SIG-M5 (cell line): ENCODE data around the gene FAM53A.
"Not testable (repeated sequence)": the region's sequence is repeated elsewhere in the genome, so short reads cannot be mapped to it uniquely, and the experiment has no call there.

Source experiments
- DNase-seq: peaks from one replicate; lab custom pipeline; 2025; lab: John Stamatoyannopoulos, UW

FAM53A gene

GRCh38 chr4:1685235-1686150 lies 1.4 kb upstream of the FAM53A start:
- DNase-seq, result no peak

- no peak for DNase-seq
Measured at GRCh38 chr4:1684506-1685234, 557 bp upstream of the FAM53A start.

DNA sequence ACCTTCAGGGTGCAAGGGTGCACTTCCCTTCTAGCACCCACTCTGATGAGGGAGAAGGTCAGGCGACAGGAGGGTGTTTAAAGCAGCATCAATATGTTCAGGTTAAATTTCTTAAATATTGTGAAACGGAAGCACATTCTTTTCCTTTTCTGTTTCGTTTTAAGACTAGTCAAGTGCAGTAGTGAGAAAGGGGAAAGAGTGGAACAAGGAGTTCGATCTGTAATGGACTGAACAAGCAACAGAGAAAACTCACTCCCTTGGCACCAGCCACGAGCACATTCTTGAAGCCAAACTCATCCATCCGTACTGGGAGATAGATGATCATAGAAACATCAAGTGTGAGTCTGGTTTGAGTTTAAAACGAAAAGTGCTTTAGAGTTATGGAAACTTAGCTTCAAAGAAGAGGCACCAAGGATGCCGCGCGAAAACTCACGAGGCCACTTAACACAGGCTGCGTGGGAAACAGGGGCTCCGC lies 815 bp downstream of the FAM53A start:
- no peak for DNase-seq

DNA sequence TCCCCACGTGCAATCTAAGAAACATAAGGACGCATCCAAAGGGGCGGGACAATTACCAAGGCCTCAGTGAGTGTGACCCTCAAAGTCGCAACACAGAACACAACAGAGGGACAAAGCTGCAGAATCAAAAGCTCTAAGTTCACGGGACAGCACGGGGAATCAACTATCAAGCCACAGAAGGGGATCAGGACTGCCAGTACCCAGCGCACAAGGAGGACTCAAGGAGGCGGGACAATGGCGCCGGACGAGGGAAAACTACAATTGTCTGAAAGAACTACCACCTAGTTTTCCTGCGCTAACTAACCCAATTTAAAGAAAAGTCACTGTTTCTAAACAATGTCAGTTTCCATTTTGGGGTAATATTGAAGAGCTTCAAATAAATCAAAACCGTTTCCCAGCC lies 1.3 kb downstream of the FAM53A start:
- DNase-seq, result no peak

DNA sequence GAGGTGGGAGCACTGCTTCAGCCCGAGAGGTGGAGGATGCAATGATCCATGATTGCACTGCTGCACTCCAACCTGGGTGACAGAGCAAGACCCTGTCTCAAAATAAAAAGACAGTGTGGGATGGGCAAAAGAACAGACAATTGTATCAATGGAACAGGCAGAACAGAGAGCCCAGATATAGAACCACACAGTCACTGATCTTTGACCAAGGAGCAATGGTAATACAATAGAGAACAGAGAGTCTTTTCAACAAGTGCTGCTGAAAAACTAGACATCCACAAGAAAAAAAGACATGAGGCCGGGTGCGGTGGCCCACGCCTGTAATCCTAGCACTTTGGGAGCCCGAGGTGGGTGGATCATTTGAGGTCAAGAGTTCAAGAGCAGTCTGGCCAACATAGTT lies 5.9 kb downstream of the FAM53A start:
- DNase-seq, result no peak

DNA sequence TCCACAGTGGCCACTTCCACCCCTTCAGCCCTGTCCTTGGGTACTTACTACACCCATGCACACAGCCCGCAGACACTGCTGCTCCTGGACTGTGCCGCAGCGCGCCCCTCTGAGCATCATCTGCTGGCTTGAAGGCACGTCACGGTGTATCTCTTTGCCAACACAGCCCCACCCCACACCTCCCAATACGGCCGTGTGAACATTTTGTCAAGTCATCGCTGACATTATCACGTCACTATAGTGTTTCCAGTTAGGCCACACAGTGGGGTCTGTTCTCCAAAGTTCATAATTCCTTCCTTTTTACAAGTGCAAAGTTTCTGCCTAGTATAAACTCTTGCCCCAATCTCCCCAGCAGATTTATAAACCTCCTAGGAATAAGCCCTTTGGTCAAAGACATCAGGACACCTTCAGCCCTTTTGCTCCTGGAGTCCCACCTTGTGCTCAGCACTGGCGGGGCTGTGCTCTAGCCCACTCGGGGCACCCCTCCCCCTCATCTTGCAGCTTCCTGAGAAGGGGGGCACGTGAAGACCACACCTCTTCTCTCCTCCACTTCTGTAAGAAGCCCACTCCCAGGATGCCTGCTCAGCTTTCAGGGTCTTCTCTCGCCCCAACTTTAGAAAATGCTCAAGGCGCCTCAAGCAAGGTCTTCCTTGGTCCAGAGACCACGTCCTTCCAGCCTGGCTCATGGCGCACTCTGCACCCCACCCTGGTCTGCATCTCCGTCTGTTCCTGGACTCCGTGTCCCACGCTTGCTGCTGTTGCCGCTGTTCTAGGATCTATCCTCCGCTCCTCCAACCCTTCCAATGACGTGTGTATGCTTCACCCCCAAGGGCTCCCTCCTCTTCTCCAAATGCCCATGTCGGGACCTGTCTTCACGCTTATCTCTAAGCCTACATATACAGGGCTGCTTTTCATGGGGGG lies 7.2 kb downstream of the FAM53A start:
- DNase-seq, result no peak

GRCh38 chr4:1675802-1676137 lies 8.3 kb downstream of the FAM53A start:
- no peak for DNase-seq

DNA sequence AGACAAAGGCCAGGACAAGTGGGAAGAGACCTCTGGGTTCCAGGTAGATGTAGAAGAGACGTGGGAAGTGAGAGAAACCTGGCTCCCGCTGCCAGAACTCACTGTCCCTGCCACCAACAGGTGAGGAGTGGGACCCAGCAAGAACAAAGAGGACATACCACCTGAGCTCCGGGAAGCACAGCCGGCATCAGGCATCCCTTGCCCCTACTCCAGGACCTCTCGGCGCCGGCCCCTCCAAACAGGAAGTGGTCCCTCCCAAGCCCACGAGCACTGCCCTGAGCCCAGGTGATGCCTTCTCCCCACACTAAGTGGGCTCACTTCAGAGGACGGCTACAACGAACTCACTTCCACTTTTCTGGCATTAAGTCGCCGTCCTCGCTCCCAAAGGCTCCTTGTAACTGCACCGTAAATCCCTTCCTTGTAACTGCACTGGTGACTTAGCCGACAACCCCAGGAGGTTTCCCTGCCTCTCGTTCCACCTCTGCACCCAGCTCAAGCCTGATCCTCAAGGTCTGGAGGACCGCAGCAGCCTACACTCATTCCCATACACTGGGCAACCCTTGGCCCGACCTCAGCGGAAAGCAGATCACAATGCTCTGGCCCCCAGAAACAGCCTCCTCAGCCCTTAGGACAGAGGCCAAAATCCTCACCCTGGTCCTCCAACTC lies 8.8 kb downstream of the FAM53A start:
- no peak for DNase-seq

DNA sequence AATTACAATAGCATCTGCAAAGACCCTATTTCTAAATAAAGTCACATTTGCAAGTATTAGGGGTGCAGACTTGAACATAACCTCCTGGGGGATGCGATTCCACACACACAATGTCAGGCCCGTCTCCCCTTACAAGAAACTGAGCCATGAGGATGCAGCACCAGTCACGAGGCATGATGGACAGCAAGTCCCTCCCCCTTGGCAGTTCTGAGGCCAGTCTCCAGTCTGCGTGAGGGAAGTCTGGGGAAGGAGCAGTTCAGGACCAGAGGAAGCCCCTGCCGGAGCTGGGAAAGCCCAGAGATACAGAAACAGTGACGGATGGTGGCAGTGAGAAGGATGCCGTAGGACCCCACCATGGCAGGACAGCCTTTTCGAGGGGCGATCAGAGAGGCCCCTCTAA lies 9.4 kb downstream of the FAM53A start:
- no peak for DNase-seq

DNA sequence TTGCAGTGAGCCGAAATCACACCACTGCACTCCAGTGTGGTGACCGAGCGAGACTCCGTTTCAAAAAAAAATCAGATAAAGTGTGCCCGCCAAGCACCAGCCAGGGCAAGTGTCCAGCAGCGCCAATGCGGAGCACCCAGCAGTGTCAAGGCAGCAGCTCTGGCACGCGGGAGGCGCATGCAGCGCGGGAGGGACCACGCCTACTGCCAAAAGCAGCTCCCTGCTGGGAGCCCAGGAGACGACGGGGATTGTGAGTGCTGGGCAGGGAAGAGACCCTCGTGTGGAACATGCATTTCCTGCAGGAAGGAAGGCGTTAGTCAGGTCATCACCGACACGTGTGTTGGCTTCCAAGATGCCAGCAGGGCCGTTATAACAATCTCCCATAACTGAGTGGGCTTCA lies 10.4 kb downstream of the FAM53A start:
- DNase-seq, result no peak

DNA sequence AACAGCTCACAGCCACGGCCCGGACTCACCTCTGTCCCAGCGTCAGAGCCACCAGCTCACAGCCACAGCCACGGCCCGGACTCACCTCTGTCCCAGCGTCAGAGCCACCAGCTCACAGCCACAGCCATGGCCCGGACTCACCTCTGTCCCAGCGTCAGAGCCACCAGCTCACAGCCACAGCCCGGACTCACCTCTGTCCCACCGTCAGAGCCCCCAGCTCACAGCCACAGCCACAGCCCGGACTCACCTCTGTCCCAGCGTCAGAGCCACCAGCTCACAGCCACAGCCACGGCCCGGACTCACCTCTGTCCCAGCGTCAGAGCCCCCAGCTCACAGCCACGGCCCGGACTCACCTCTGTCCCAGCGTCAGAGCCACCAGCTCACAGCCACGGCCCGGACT lies 13.1 kb downstream of the FAM53A start:
- DNase-seq, result not testable (repeated sequence)

- no peak for DNase-seq
Measured at GRCh38 chr4:1670279-1670678, 13.8 kb downstream of the FAM53A start.

DNA sequence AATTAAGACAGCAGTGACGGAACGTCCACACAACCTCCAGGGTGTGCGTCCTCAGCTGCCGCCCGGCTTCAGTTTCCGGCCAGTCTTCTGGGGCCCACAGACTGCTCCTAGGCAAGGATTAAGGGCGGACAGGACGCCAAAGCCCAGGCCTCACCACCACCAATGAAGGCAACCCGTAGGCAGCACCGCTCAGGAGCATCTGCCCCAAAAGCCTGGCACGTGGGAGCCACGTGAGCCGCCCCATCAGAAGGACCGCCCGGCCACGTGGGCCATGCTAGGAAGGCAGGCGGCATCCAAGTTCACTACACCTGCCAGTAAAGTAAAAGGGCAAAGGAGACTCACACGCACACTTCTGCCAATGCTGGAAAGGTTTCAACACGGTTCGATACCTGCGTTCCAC lies 14.3 kb downstream of the FAM53A start:
- DNase-seq, result no peak

- no peak for DNase-seq
Measured at GRCh38 chr4:1669270-1669669, 14.8 kb downstream of the FAM53A start.

- no peak for DNase-seq
Measured at GRCh38 chr4:1668488-1668840, 15.6 kb downstream of the FAM53A start.

GRCh38 chr4:1667273-1667672 lies 16.8 kb downstream of the FAM53A start:
- no peak for DNase-seq

DNA sequence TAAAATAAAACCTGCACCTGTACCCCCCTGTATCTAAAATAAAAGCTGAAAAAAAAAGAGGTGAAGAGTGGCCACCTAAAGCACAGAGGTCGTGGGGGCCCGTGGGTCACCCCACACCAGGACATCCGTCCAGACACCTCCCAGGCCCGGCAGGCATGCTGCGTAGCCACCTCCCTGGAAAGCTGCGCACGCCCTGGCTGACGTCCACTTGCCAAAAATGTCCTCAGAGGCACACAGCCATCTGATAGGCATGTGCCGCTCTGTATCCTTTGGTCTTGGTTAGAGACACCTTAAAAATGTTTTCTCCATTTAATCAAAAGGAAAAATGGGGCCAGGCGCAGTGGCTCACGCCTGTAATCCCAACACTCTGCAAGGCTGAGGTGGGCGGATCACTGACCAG lies 17.7 kb downstream of the FAM53A start:
- DNase-seq, result no peak

- DNase-seq, result no peak
Measured at GRCh38 chr4:1664141-1664540, 20.0 kb downstream of the FAM53A start.

- no peak for DNase-seq
Measured at GRCh38 chr4:1663549-1663948, 20.6 kb downstream of the FAM53A start.

GRCh38 chr4:1661695-1662094 lies 22.4 kb downstream of the FAM53A start:
- DNase-seq, result no peak

DNA sequence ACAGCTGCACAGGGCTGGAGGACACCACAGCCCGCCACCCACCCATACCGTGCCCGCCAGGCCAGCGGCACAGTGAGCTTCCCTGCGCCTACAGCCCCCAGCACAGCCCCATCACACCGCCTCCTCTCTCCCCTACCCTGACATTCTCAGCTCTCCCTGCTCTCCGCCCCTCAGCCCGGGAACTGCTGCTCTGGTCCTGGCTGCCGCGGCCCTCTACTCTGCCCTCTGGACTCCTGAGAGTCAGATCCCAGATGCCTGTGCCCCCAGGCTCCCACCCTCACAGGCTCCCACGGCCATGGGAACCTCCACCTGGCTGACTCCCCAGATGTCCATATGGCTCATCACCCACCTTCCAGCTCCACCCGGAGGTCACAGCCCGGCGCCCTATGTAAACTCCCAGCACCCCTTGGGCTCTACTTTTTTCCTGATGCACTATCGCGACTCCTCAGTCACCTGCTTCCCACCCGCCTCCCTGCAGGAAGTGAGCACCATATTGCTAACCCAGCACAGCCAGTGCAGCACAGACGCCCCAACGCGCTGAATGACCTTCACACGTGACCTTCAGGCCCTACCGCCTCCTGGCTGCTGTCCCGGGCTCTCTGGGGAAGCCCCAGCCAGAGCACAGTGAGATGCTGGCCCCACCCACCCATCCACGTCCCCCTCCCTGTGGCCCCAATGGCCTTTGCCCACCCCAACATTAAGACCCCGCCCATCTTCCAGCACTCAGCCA lies 23.0 kb downstream of the FAM53A start:
- DNase-seq, result no peak
